PFSK-1 (cell line): ENCODE results near the gene CACNA1C.

ENCODE experiments used
- POLR2AphosphoS5 ChIP-seq: IDR thresholded peaks from 2 replicates; pipeline ENCODE4 v1.6.1; 2012; ENCODE audit warnings: low read depth, mild to moderate bottlenecking, control low read depth, low read length, moderate library complexity
- SIN3A ChIP-seq: IDR thresholded peaks from 2 replicates; pipeline ENCODE4 v1.6.1; 2012; ENCODE audit warnings: mild to moderate bottlenecking, low read length, moderate library complexity, borderline replicate concordance; ENCODE audit not compliant: insufficient read depth

GRCh38 chr12:2378835-2379330 lies 326.1 kb downstream of the CACNA1C start:
- TF ChIP-seq POLR2AphosphoS5 (no peak), SIN3A (no peak)
